Astrocyte of the spinal cord (primary cell): ENCODE data around the gene MNAT1.

Experiments used
- DNase-seq: peaks from one replicate; pipeline ENCODE4 v3.0.0; 2011; ENCODE audit warnings: low read depth, low spot score
- H3K4me3 ChIP-seq: 2 replicates; pipeline ENCODE4 v1.5.1; 2011; ENCODE audit warnings: low read depth, mild to moderate bottlenecking, low read length, moderate library complexity
- CTCF ChIP-seq: IDR thresholded peaks from 2 replicates; pipeline ENCODE4 v1.5.1; 2012; ENCODE audit warnings: low read depth, mild to moderate bottlenecking, low read length, inconsistent platforms
- in situ Hi-C: cut with HindIII; loops from 2 replicates; pipeline ENCODE4 v1.10.0; 2017; ENCODE audit warnings: low sequenced_read_pairs

Gene MNAT1

GRCh38 chr14:60758885-60759284 lies 24.3 kb downstream of the MNAT1 start:
- no peak for DNase-seq
- in situ Hi-C loops, result no loop called here
- H3K4me3 ChIP-seq, result no peak overlapping the region

GRCh38 chr14:60760209-60760608 lies 25.6 kb downstream of the MNAT1 start:
- no peak overlapping the region for H3K4me3 ChIP-seq
- DNase-seq, result no peak
- TF ChIP-seq CTCF, result no peak
- in situ Hi-C loops, result no loop called here

More at GRCh38 chr14:60758885-60759284, 24.3 kb downstream of the MNAT1 start:
- TF ChIP-seq CTCF, result no peak

GRCh38 chr14:60760644-60761364 lies 26.2 kb downstream of the MNAT1 start:
- no peak overlapping the region for H3K4me3 ChIP-seq
- no peak for TF ChIP-seq CTCF
- in situ Hi-C loops, result no loop called here
- no peak for DNase-seq

- TF ChIP-seq CTCF, result no peak
- in situ Hi-C loops, result no loop called here
- no peak overlapping the region for H3K4me3 ChIP-seq
- no peak for DNase-seq
Observed at GRCh38 chr14:60768602-60769001, 34.0 kb downstream of the MNAT1 start.

- no peak for TF ChIP-seq CTCF
- no peak overlapping the region for H3K4me3 ChIP-seq
- DNase-seq, result no peak
- in situ Hi-C loops, result no loop called here
Observed at GRCh38 chr14:60771117-60771516, 36.6 kb downstream of the MNAT1 start.

GRCh38 chr14:60773558-60773957 lies 39.0 kb downstream of the MNAT1 start:
- no peak for TF ChIP-seq CTCF
- no peak for DNase-seq
- H3K4me3 ChIP-seq, result no peak overlapping the region
- in situ Hi-C loops, result no loop called here
